Ascending aorta (tissue), 2 donors: ENCODE data around the gene ZAR1. TPM values are rescaled to one million over a fixed set of nuclear protein-coding genes. Genes with fewer than 3 reads are reported as not detected.

Experiments
- DNase-seq, 2 donors: peaks; one replicate each; pipeline ENCODE4 v3.0.0-alpha.2; 2019; ENCODE audit warnings: low spot score in 2 of 2
- H3K27ac ChIP-seq, 2 donors: fragments of 200-600 bp; sonication (generic); one replicate each; pipeline ENCODE4 v1.5.1; 2016 to 2017; ENCODE audit warnings: mild to moderate bottlenecking in 1 of 2
- H3K27me3 ChIP-seq: fragments of 200-600 bp; sonication (generic); one replicate; pipeline ENCODE4 v1.5.1; 2017
- H3K36me3 ChIP-seq, 2 donors: fragments of 200-600 bp; sonication (generic); one replicate each; pipeline ENCODE4 v1.5.1; 2016
- H3K4me1 ChIP-seq, 2 donors: fragments of 200-600 bp; sonication (generic); one replicate each; pipeline ENCODE4 v1.5.1; 2016 to 2017; ENCODE audit warnings: mild to moderate bottlenecking in 1 of 2
- H3K4me3 ChIP-seq, 2 donors: fragments of 200-600 bp; sonication (generic); one replicate each; pipeline ENCODE4 v1.5.1; 2016 to 2017; ENCODE audit warnings: mild to moderate bottlenecking in 1 of 2
- H3K9me3 ChIP-seq, 2 donors: fragments of 200-600 bp; sonication (generic); one replicate each; pipeline ENCODE4 v1.5.1; 2016
- CTCF ChIP-seq, 3 experiments: fragments of 200-600 bp in 2 of 3; fragments of 450-650 bp in 1 of 3; sonication (generic) in 2 of 3; IDR thresholded peaks; one replicate each; pipeline ENCODE4 v1.5.1; 2016 to 2019; ENCODE audit warnings: antibody characterized with exemption in 3 of 3, mild to moderate bottlenecking in 1 of 3, moderate library complexity in 1 of 3
- intact Hi-C: fragments of 100-400 bp; cut with DNase I; formaldehyde crosslinking; loops from one replicate; pipeline ENCODE4 v1.15.1; 2023
- total RNA-seq: library from RNA; depleted of rRNA; stranded (reverse); fragments of >200 nt; gene quantifications from one replicate; pipeline ENCODE4 v1.1.0, GENCODE V29; 2016

The ZAR1 gene
- total RNA-seq, 1 donor from 2014 or later, result 1.4 TPM

GRCh38 chr4:48518143-48518542 lies 28.1 kb downstream of the ZAR1 start:
- intact Hi-C loops, result no loop called here
- Histone ChIP-seq H3K4me1 (no peaks in the 10 kb centered on the region), H3K36me3 (peaks cover 53 to 77% of the 10 kb centered on the region in 2 donors), H3K4me3 (no peak overlapping the region), H3K27ac (no peak overlapping the region), H3K9me3 (no peaks in the 10 kb centered on the region), H3K27me3 (no peaks in the 10 kb centered on the region)
- no peak for TF ChIP-seq CTCF (IDR thresholded peaks at IDR 0.05)
- no peak for DNase-seq

GRCh38 chr4:48526406-48526805 lies 36.4 kb downstream of the ZAR1 start:
- TF ChIP-seq CTCF (IDR thresholded peaks at IDR 0.05), result no peak
- intact Hi-C loops, result no loop called here
- Histone ChIP-seq H3K27me3 (no peaks in the 10 kb centered on the region), H3K36me3 (peaks cover 67 to 75% of the 10 kb centered on the region in 2 donors), H3K4me1 (no peaks in the 10 kb centered on the region), H3K27ac (no peak overlapping the region), H3K9me3 (no peaks in the 10 kb centered on the region), H3K4me3 (no peak overlapping the region)
- no peak for DNase-seq

GRCh38 chr4:48538358-48538757 lies 48.3 kb downstream of the ZAR1 start:
- peaks cover 0 to 5% of the 10 kb centered on the region in 2 donors for H3K4me1 ChIP-seq
- DNase-seq, result no peak
- intact Hi-C loops, result no loop called here
- H3K27me3 ChIP-seq, result no peaks in the 10 kb centered on the region
- TF ChIP-seq CTCF (IDR thresholded peaks at IDR 0.05), result no peak
- no peaks in the 10 kb centered on the region for H3K9me3 ChIP-seq
- no peak overlapping the region for H3K27ac ChIP-seq
- H3K4me3 ChIP-seq, result no peak overlapping the region
- peaks cover 43 to 68% of the 10 kb centered on the region in 2 donors for H3K36me3 ChIP-seq

GRCh38 chr4:48539597-48539996 lies 49.5 kb downstream of the ZAR1 start:
- no peaks in the 10 kb centered on the region for H3K9me3 ChIP-seq
- peaks cover 0 to 5% of the 10 kb centered on the region in 2 donors for H3K4me1 ChIP-seq
- TF ChIP-seq CTCF (IDR thresholded peaks at IDR 0.05), result no peak
- H3K27me3 ChIP-seq, result no peaks in the 10 kb centered on the region
- DNase-seq, result no peak
- H3K4me3 ChIP-seq, result no peak overlapping the region
- H3K36me3 ChIP-seq, result peaks cover 33 to 68% of the 10 kb centered on the region in 2 donors
- H3K27ac ChIP-seq, result no peak overlapping the region
- intact Hi-C loops, result no loop called here

- DNase-seq, result no peak
- intact Hi-C loops, result no loop called here
- Histone ChIP-seq H3K4me1 (peaks cover 0 to 5% of the 10 kb centered on the region in 2 donors), H3K36me3 (peaks cover 44 to 85% of the 10 kb centered on the region in 2 donors), H3K27me3 (no peaks in the 10 kb centered on the region), H3K9me3 (no peaks in the 10 kb centered on the region), H3K4me3 (no peak overlapping the region), H3K27ac (no peak overlapping the region)
- TF ChIP-seq CTCF (IDR thresholded peaks at IDR 0.05), result no peak
Observed at GRCh38 chr4:48542888-48543287, 52.8 kb downstream of the ZAR1 start.

GRCh38 chr4:48543796-48544195 lies 53.7 kb downstream of the ZAR1 start:
- Histone ChIP-seq H3K36me3 (peaks cover 44 to 93% of the 10 kb centered on the region in 2 donors), H3K27me3 (no peaks in the 10 kb centered on the region), H3K9me3 (no peaks in the 10 kb centered on the region), H3K4me1 (peaks cover 0 to 2% of the 10 kb centered on the region in 2 donors), H3K4me3 (no peak overlapping the region), H3K27ac (no peak overlapping the region)
- no peak for TF ChIP-seq CTCF (IDR thresholded peaks at IDR 0.05)
- intact Hi-C loops, result no loop called here
- no peak for DNase-seq
